Cerebellar nuclear complex (tissue), 1 donor: ENCODE results near the gene KSR2.
"Not testable (repeated sequence)": the region's sequence is repeated elsewhere in the genome, so short reads cannot be mapped to it uniquely, and the experiment has no call there.

Source experiments
- DNase-seq, 2 experiments: peaks; one replicate each; lab custom pipeline; 2025; lab: John Stamatoyannopoulos, UW

Gene KSR2

GRCh38 chr12:117628711-117629110 lies 340.1 kb downstream of the KSR2 start:
- DNase-seq = not testable (repeated sequence)

GRCh38 chr12:117622741-117623140 lies 346.0 kb downstream of the KSR2 start:
- no peak for DNase-seq

- DNase-seq = no peak
These were observed 346.7 kb downstream of the KSR2 start for GRCh38 chr12:117622087-117622486.

- no peak for DNase-seq
These were observed 361.0 kb downstream of the KSR2 start for GRCh38 chr12:117607778-117608177.

GRCh38 chr12:117606945-117607344 lies 361.8 kb downstream of the KSR2 start:
- DNase-seq = no peak

- DNase-seq = no peak
These were observed 362.8 kb downstream of the KSR2 start for GRCh38 chr12:117606024-117606423.

GRCh38 chr12:117603316-117604113 lies 365.3 kb downstream of the KSR2 start:
- DNase-seq = no peak

GRCh38 chr12:117599849-117600248 lies 368.9 kb downstream of the KSR2 start:
- no peak for DNase-seq

- peak in 1 of 2 experiments; percentile 2 for DNase-seq
These were observed 371.8 kb downstream of the KSR2 start for GRCh38 chr12:117596968-117597367.

GRCh38 chr12:117595751-117596150 lies 373.0 kb downstream of the KSR2 start:
- no peak for DNase-seq

GRCh38 chr12:117594481-117594880 lies 374.3 kb downstream of the KSR2 start:
- DNase-seq = no peak

- no peak for DNase-seq
These were observed 374.9 kb downstream of the KSR2 start for GRCh38 chr12:117593815-117594400.

- no peak for DNase-seq
These were observed 376.0 kb downstream of the KSR2 start for GRCh38 chr12:117592588-117593305.

- no peak for DNase-seq
These were observed 377.8 kb downstream of the KSR2 start for GRCh38 chr12:117590999-117591398.

GRCh38 chr12:117590386-117590785 lies 378.4 kb downstream of the KSR2 start:
- no peak for DNase-seq

- no peak for DNase-seq
These were observed 379.8 kb downstream of the KSR2 start for GRCh38 chr12:117589021-117589420.

GRCh38 chr12:117587631-117588287 lies 381.0 kb downstream of the KSR2 start:
- no peak for DNase-seq

- DNase-seq = no peak
These were observed 385.0 kb downstream of the KSR2 start for GRCh38 chr12:117583677-117584225.

GRCh38 chr12:117583092-117583491 lies 385.7 kb downstream of the KSR2 start:
- DNase-seq = no peak

GRCh38 chr12:117582135-117582784 lies 386.5 kb downstream of the KSR2 start:
- DNase-seq = no peak

- DNase-seq = peak in 1 of 2 experiments; percentile 46
These were observed 388.1 kb downstream of the KSR2 start for GRCh38 chr12:117580718-117581062.
